PC-3 (cell line): ENCODE data around the gene NADK2. TPM values are rescaled to one million over a fixed set of nuclear protein-coding genes. Genes with fewer than 3 reads are reported as not detected.
"Not testable (repeated sequence)": the region's sequence is repeated elsewhere in the genome, so short reads cannot be mapped to it uniquely, and the experiment has no call there.

Experiments used
- ATAC-seq: fragments of 200-7000 bp; cut with Tn5 transposase; 2 replicates; pipeline ENCODE4 v1.9.1; 2020; ENCODE audit warnings: mild to moderate bottlenecking, moderate library complexity
- BruUV-seq: library from RNA; stranded (reverse); fragments of 400-500 nt; replicated peaks from 2 replicates; lab custom pipeline; 2021; lab: Mats Ljungman, UMichigan
- CTCF ChIA-PET: fragments of 300-600 bp; sonication (Branson Sonifier 250); formaldehyde crosslinking; loops from one replicate; lab custom pipeline; 2022; ENCODE audit warnings: antibody characterized with exemption; lab: Charles Lee
- POLR2A ChIA-PET: fragments of 300-600 bp; sonication (Branson Sonifier 250); formaldehyde crosslinking; loops from one replicate; lab custom pipeline; 2022; ENCODE audit warnings: antibody characterized with exemption; ENCODE audit not compliant: unreplicated experiment; lab: Charles Lee
- DNase-seq: peaks from one replicate; pipeline ENCODE4 v3.0.0-alpha.2; 2015
- H2AFZ ChIP-seq: fragments of 300-600 bp; sonication (generic); 2 replicates; pipeline ENCODE4 v1.6.0; 2016; ENCODE audit warnings: antibody characterized with exemption, low read length
- H3F3A ChIP-seq: fragments of 300-600 bp; sonication (generic); one replicate; pipeline ENCODE4 v1.6.0; 2017; ENCODE audit warnings: antibody characterized with exemption, low read length, control low read depth, mild to moderate bottlenecking; ENCODE audit not compliant: unreplicated experiment
- H3K27ac ChIP-seq: fragments of 300-600 bp; sonication (generic); 2 replicates; pipeline ENCODE4 v1.5.1; 2016; ENCODE audit warnings: mild to moderate bottlenecking, low read length
- H3K27me3 ChIP-seq: fragments of 300-600 bp; sonication (generic); 2 replicates; pipeline ENCODE4 v1.6.1; 2016; ENCODE audit warnings: low read length, mixed read lengths
- H3K36me3 ChIP-seq: fragments of 300-600 bp; sonication (generic); 2 replicates; pipeline ENCODE4 v1.6.1; 2016; ENCODE audit warnings: low read depth, mixed run types, low read length, mixed read lengths
- H3K4me1 ChIP-seq: fragments of 300-600 bp; sonication (generic); 2 replicates; pipeline ENCODE4 v1.5.1; 2016; ENCODE audit warnings: low read length; ENCODE audit not compliant: insufficient read depth
- H3K4me2 ChIP-seq: fragments of 300-600 bp; sonication (generic); 2 replicates; pipeline ENCODE4 v1.6.0; 2016; ENCODE audit warnings: low read length
- H3K4me3 ChIP-seq: fragments of 300-600 bp; sonication (generic); 2 replicates; pipeline ENCODE4 v1.5.1; 2016; ENCODE audit warnings: mild to moderate bottlenecking, low read length, mixed read lengths
- H3K79me2 ChIP-seq: fragments of 300-600 bp; sonication (generic); 2 replicates; pipeline ENCODE4 v1.6.1; 2017; ENCODE audit warnings: low read length, mixed read lengths
- H3K9ac ChIP-seq: fragments of 300-600 bp; sonication (generic); 2 replicates; pipeline ENCODE4 v1.6.0; 2016; ENCODE audit warnings: mild to moderate bottlenecking, low read length
- H3K9me2 ChIP-seq: fragments of 300-600 bp; sonication (generic); replicated peaks from 2 replicates; pipeline ENCODE4 v1.6.1; 2016; ENCODE audit warnings: mixed run types, low read length, mixed read lengths
- H3K9me3 ChIP-seq: fragments of 300-600 bp; sonication (generic); 2 replicates; pipeline ENCODE4 v1.6.1; 2016; ENCODE audit warnings: low read length, mixed read lengths
- H4K20me1 ChIP-seq: fragments of 300-600 bp; sonication (generic); 2 replicates; pipeline ENCODE4 v1.6.1; 2016; ENCODE audit warnings: low read length, mixed read lengths
- CTCF ChIP-seq: fragments of 300-600 bp; sonication (generic); conservative IDR thresholded peaks from 2 replicates; pipeline ENCODE4 v1.5.1; 2017; ENCODE audit warnings: antibody characterized with exemption, low read depth, mild to moderate bottlenecking, low read length
- EZH2 ChIP-seq: fragments of 300-600 bp; sonication (generic); IDR thresholded peaks from one replicate; pipeline ENCODE4 v1.6.1; 2017; ENCODE audit warnings: antibody characterized with exemption, mild to moderate bottlenecking, low read length; ENCODE audit not compliant: unreplicated experiment
- EZH2phosphoT487 ChIP-seq: fragments of 300-600 bp; sonication (generic); IDR thresholded peaks from 2 replicates; pipeline ENCODE4 v1.6.1; 2018; ENCODE audit warnings: mild to moderate bottlenecking, antibody characterized with exemption, low read length, borderline replicate concordance
- intact Hi-C: fragments of 100-400 bp; cut with micrococcal nuclease; formaldehyde crosslinking; loops from 2 replicates; pipeline ENCODE4 v1.9.0; 2023
- total RNA-seq: library from RNA; depleted of rRNA; stranded (reverse); fragments of >200 nt; gene quantifications from 2 replicates; pipeline ENCODE4 v1.2.3, GENCODE V29; 2014

NADK2 gene
- total RNA-seq, 1 experiment from 2014 or later: 17.7 TPM

GRCh38 chr5:36198281-36198680, 43.4 kb downstream of the NADK2 start:
- peaks cover 17% of the 10 kb centered on the region for H3K4me1 ChIP-seq
- no peaks in the 10 kb centered on the region for H3K9me2 ChIP-seq
- TF ChIP-seq CTCF (no peak), EZH2phosphoT487 (no peak), EZH2 (no peak)
- H3K79me2 ChIP-seq: no peaks in the 10 kb centered on the region
- ATAC-seq (no peak), DNase-seq (no peak)
- H3K27me3 ChIP-seq: no peaks in the 10 kb centered on the region
- no peaks in the 10 kb centered on the region for H3F3A ChIP-seq
- H2AFZ ChIP-seq: no peak overlapping the region
- CTCF ChIA-PET: no interaction called here
- no peak overlapping the region for H3K4me3 ChIP-seq
- no peak overlapping the region for H3K9ac ChIP-seq
- POLR2A ChIA-PET: no interaction called here
- H3K4me2 ChIP-seq: no peak overlapping the region
- H4K20me1 ChIP-seq: no peaks in the 10 kb centered on the region
- no peak overlapping the region for H3K27ac ChIP-seq
- peaks cover 38% of the 10 kb centered on the region for H3K36me3 ChIP-seq
- intact Hi-C loops: no loop called here
- no TSS peak for BruUV-seq
- H3K9me3 ChIP-seq: no peaks in the 10 kb centered on the region

DNA sequence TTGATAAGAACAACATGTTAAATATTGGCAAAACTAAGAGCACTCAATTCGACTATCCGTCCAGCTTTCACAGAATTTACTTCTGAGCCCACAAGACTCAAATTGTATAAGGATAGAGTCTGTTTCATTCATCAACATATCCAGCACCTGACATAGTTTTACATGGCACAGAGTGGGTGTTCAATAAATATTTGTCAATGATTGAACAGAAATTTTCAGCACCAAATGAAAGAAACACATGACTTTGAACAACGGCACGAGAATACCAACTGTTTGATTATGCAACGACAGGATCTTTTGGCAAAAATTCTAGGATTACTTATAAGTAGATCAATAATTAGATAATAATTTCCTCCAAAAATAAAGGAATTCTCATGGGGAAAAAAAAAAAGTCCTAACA, 48.0 kb downstream of the NADK2 start:
- ChIA-PET POLR2A (interaction anchor here (0.6 kb wide), 1 partner anchor 14 kb away, joined by 15 read pairs; no protein-coding TSS in a partner anchor), CTCF (no interaction called here)
- Histone ChIP-seq H3K27ac (no peak overlapping the region), H3K9me2 (no peaks in the 10 kb centered on the region), H3K27me3 (no peaks in the 10 kb centered on the region), H3K4me1 (no peaks in the 10 kb centered on the region), H3F3A (no peaks in the 10 kb centered on the region), H2AFZ (no peak overlapping the region), H3K36me3 (peaks cover 35% of the 10 kb centered on the region), H3K4me3 (no peak overlapping the region), H3K4me2 (no peak overlapping the region), H3K9me3 (no peaks in the 10 kb centered on the region), H3K79me2 (no peaks in the 10 kb centered on the region), H4K20me1 (no peaks in the 10 kb centered on the region), H3K9ac (no peak overlapping the region)
- TF ChIP-seq CTCF: no peak
- no peak for TF ChIP-seq EZH2
- TF ChIP-seq EZH2phosphoT487: no peak
- intact Hi-C loops: no loop called here
- no TSS peak for BruUV-seq
- no peak for ATAC-seq
- no peak for DNase-seq

- peaks cover 26% of the 10 kb centered on the region for H3K36me3 ChIP-seq
- H3K27me3 ChIP-seq, ATAC-seq, H4K20me1 ChIP-seq, H3K4me1 ChIP-seq, H3K27ac ChIP-seq, H3K4me3 ChIP-seq, POLR2A ChIA-PET, H3K9ac ChIP-seq, CTCF ChIA-PET, H2AFZ ChIP-seq, H3K4me2 ChIP-seq, intact Hi-C loops, H3F3A ChIP-seq, H3K9me3 ChIP-seq, H3K9me2 ChIP-seq, H3K79me2 ChIP-seq, BruUV-seq, DNase-seq: not testable (repeated sequence)
These were observed 57.3 kb downstream of the NADK2 start for GRCh38 chr5:36184408-36184807.
